NB4 (cell line): Measurements from ENCODE around the gene GRID2.

ENCODE experiments used
- DNase-seq: peaks from one replicate; pipeline ENCODE4 v3.0.0; 2010; ENCODE audit warnings: low read depth
- H3K4me3 ChIP-seq: one replicate; pipeline ENCODE4 v1.5.1; 2011; ENCODE audit warnings: mild to moderate bottlenecking, low read depth, low read length, moderate library complexity
- CTCF ChIP-seq: IDR thresholded peaks from one replicate; pipeline ENCODE4 v1.5.1; 2012; ENCODE audit warnings: low read depth, low read length
- MAX ChIP-seq: IDR thresholded peaks from 2 replicates; pipeline ENCODE4 v1.6.1; 2011; ENCODE audit warnings: low read depth, low read length
- MYC ChIP-seq: IDR thresholded peaks from 2 replicates; pipeline ENCODE4 v1.6.1; 2011; ENCODE audit warnings: low read depth, low read length
- POLR2A ChIP-seq: IDR thresholded peaks from 2 replicates; pipeline ENCODE4 v1.6.1; 2011; ENCODE audit warnings: mild to moderate bottlenecking; ENCODE audit not compliant: insufficient read length; ENCODE audit errors: extremely low read depth

GRID2 gene

GRCh38 chr4:92968996-92969395 is 665.2 kb downstream of the GRID2 start:
- no peak overlapping the region for H3K4me3 ChIP-seq
- TF ChIP-seq CTCF (no peak), MAX (no peak), POLR2A (no peak), MYC (no peak)
- DNase-seq, result no peak

GRCh38 chr4:92969650-92970379 is 666.0 kb downstream of the GRID2 start:
- no peak for TF ChIP-seq CTCF
- TF ChIP-seq MYC, result no peak
- DNase-seq, result no peak
- no peak overlapping the region for H3K4me3 ChIP-seq

- DNase-seq, result no peak
- no peak for TF ChIP-seq MYC
- no peak for TF ChIP-seq MAX
- TF ChIP-seq POLR2A, result no peak
- no peak for TF ChIP-seq CTCF
- no peak overlapping the region for H3K4me3 ChIP-seq
Observed at GRCh38 chr4:92970996-92971395, 667.2 kb downstream of the GRID2 start.

- no peak for TF ChIP-seq MYC
- no peak for TF ChIP-seq MAX
- no peak for TF ChIP-seq CTCF
- no peak for TF ChIP-seq POLR2A
- DNase-seq, result no peak
Observed at GRCh38 chr4:92988301-92988700, 684.5 kb downstream of the GRID2 start.

GRCh38 chr4:92992758-92993157 is 689.0 kb downstream of the GRID2 start:
- TF ChIP-seq CTCF (no peak), MYC (no peak), POLR2A (no peak), MAX (no peak)
- no peak overlapping the region for H3K4me3 ChIP-seq
- DNase-seq, result no peak

More at GRCh38 chr4:92988301-92988700, 684.5 kb downstream of the GRID2 start:
- H3K4me3 ChIP-seq, result no peak overlapping the region

- no peak for DNase-seq
- TF ChIP-seq CTCF (no peak), MYC (no peak), MAX (no peak), POLR2A (no peak)
- H3K4me3 ChIP-seq, result no peak overlapping the region
Observed at GRCh38 chr4:92994727-92995126, 691.0 kb downstream of the GRID2 start.
